ENCODE measurements around the gene MRPL53.

MRPL53 gene

GRCh38 chr2:74428675-74429074 is 43.8 kb downstream of the MRPL53 start:
- 94% methylated on average over 3 of the region's 5 CpGs for WGBS, 2 experiments (ENCODE audit: insufficient coverage in 2 of 2)
- H3K36me3 ChIP-seq (ENCODE audit: control insufficient read depth, insufficient read depth, low read length): peaks cover 84% of the 10 kb centered on the region

GRCh38 chr2:74427551-74427950 is 44.9 kb downstream of the MRPL53 start:
- 94 to 100% methylated on average over 3 of the region's 3 CpGs for WGBS, 2 experiments (ENCODE audit: insufficient coverage in 2 of 2)
- Histone ChIP-seq H3K27ac (ENCODE audit: low read depth, low read length, severe bottlenecking) (no peak overlapping the region), H3K4me3 (ENCODE audit: extremely low read depth, insufficient read depth, low read length, poor library complexity, severe bottlenecking) (no peak overlapping the region), H3K9me3 (ENCODE audit: control insufficient read depth, low read length) (no peaks in the 10 kb centered on the region), H3K36me3 (ENCODE audit: control insufficient read depth, insufficient read depth, low read length) (peaks cover 76% of the 10 kb centered on the region), H3K4me1 (ENCODE audit: control insufficient read depth, insufficient read depth, low read length, poor library complexity, severe bottlenecking) (peaks cover 16% of the 10 kb centered on the region)

More at GRCh38 chr2:74428675-74429074, 43.8 kb downstream of the MRPL53 start:
- peaks cover 16% of the 10 kb centered on the region for H3K4me1 ChIP-seq (ENCODE audit: control insufficient read depth, insufficient read depth, low read length, poor library complexity, severe bottlenecking)
- H3K4me3 ChIP-seq (ENCODE audit: extremely low read depth, insufficient read depth, low read length, poor library complexity, severe bottlenecking): no peak overlapping the region
- no peaks in the 10 kb centered on the region for H3K9me3 ChIP-seq (ENCODE audit: control insufficient read depth, low read length)
- no peak overlapping the region for H3K27ac ChIP-seq (ENCODE audit: low read depth, low read length, severe bottlenecking)

GRCh38 chr2:74426181-74426758 is 46.2 kb downstream of the MRPL53 start:
- H3K4me3 ChIP-seq (ENCODE audit: extremely low read depth, insufficient read depth, low read length, poor library complexity, severe bottlenecking): no peak overlapping the region
- no peaks in the 10 kb centered on the region for H3K9me3 ChIP-seq (ENCODE audit: control insufficient read depth, low read length)
- H3K36me3 ChIP-seq (ENCODE audit: control insufficient read depth, insufficient read depth, low read length): peaks cover 63% of the 10 kb centered on the region
- 80 to 87% methylated on average over 7 to 10 of the region's 14 CpGs for WGBS, 2 experiments (ENCODE audit: insufficient coverage in 2 of 2)
- H3K27ac ChIP-seq (ENCODE audit: low read depth, low read length, severe bottlenecking): no peak overlapping the region
- H3K4me1 ChIP-seq (ENCODE audit: control insufficient read depth, insufficient read depth, low read length, poor library complexity, severe bottlenecking): peaks cover 18% of the 10 kb centered on the region

GRCh38 chr2:74425523-74425922 is 47.0 kb downstream of the MRPL53 start:
- Histone ChIP-seq H3K4me3 (ENCODE audit: extremely low read depth, insufficient read depth, low read length, poor library complexity, severe bottlenecking) (no peak overlapping the region), H3K9me3 (ENCODE audit: control insufficient read depth, low read length) (no peaks in the 10 kb centered on the region), H3K27ac (ENCODE audit: low read depth, low read length, severe bottlenecking) (peak overlapping the region; percentile 0), H3K4me1 (ENCODE audit: control insufficient read depth, insufficient read depth, low read length, poor library complexity, severe bottlenecking) (peaks cover 18% of the 10 kb centered on the region), H3K36me3 (ENCODE audit: control insufficient read depth, insufficient read depth, low read length) (peaks cover 56% of the 10 kb centered on the region)
- 96 to 98% methylated on average over 6 to 7 of the region's 7 CpGs for WGBS, 2 experiments (ENCODE audit: insufficient coverage in 2 of 2)

GRCh38 chr2:74424995-74425406 is 47.5 kb downstream of the MRPL53 start:
- no peaks in the 10 kb centered on the region for H3K9me3 ChIP-seq (ENCODE audit: control insufficient read depth, low read length)
- peaks cover 18% of the 10 kb centered on the region for H3K4me1 ChIP-seq (ENCODE audit: control insufficient read depth, insufficient read depth, low read length, poor library complexity, severe bottlenecking)
- H3K27ac ChIP-seq (ENCODE audit: low read depth, low read length, severe bottlenecking): no peak overlapping the region
- peaks cover 51% of the 10 kb centered on the region for H3K36me3 ChIP-seq (ENCODE audit: control insufficient read depth, insufficient read depth, low read length)
- no peak overlapping the region for H3K4me3 ChIP-seq (ENCODE audit: extremely low read depth, insufficient read depth, low read length, poor library complexity, severe bottlenecking)
- 95 to 96% methylated on average over 4 of the region's 5 CpGs for WGBS, 2 experiments (ENCODE audit: insufficient coverage in 2 of 2)

GRCh38 chr2:74424139-74424992 is 48.1 kb downstream of the MRPL53 start:
- 89 to 96% methylated on average over 3 of the region's 5 CpGs for whole genome bisulfite sequencing, 2 experiments (ENCODE audit: insufficient coverage in 2 of 2)

GRCh38 chr2:74423231-74424095 is 49.0 kb downstream of the MRPL53 start:
- WGBS, 2 experiments (ENCODE audit: insufficient coverage in 2 of 2): 90 to 96% methylated on average over 7 to 8 of the region's 9 CpGs

More at GRCh38 chr2:74424139-74424992, 48.1 kb downstream of the MRPL53 start:
- H3K4me1 ChIP-seq (ENCODE audit: control insufficient read depth, insufficient read depth, low read length, poor library complexity, severe bottlenecking): peaks cover 18% of the 10 kb centered on the region
- H3K27ac ChIP-seq (ENCODE audit: low read depth, low read length, severe bottlenecking): peak overlapping the region; percentile 36
- H3K9me3 ChIP-seq (ENCODE audit: control insufficient read depth, low read length): no peaks in the 10 kb centered on the region
- no peak overlapping the region for H3K4me3 ChIP-seq (ENCODE audit: extremely low read depth, insufficient read depth, low read length, poor library complexity, severe bottlenecking)
- H3K36me3 ChIP-seq (ENCODE audit: control insufficient read depth, insufficient read depth, low read length): peaks cover 44% of the 10 kb centered on the region

More at GRCh38 chr2:74423231-74424095, 49.0 kb downstream of the MRPL53 start:
- Histone ChIP-seq H3K27ac (ENCODE audit: low read depth, low read length, severe bottlenecking) (no peak overlapping the region), H3K4me1 (ENCODE audit: control insufficient read depth, insufficient read depth, low read length, poor library complexity, severe bottlenecking) (peaks cover 18% of the 10 kb centered on the region), H3K36me3 (ENCODE audit: control insufficient read depth, insufficient read depth, low read length) (peaks cover 35% of the 10 kb centered on the region), H3K9me3 (ENCODE audit: control insufficient read depth, low read length) (no peaks in the 10 kb centered on the region), H3K4me3 (ENCODE audit: extremely low read depth, insufficient read depth, low read length, poor library complexity, severe bottlenecking) (no peak overlapping the region)
